Left colon (tissue), 2 donors: ENCODE measurements around the gene THADA. TPM values are rescaled to one million over a fixed set of nuclear protein-coding genes. Genes with fewer than 3 reads are reported as not detected.
"Not testable (repeated sequence)": the region's sequence is repeated elsewhere in the genome, so short reads cannot be mapped to it uniquely, and the experiment has no call there.

ENCODE experiments used
- ATAC-seq: fragments of 200-7000 bp; cut with Tn5 transposase; one replicate; pipeline ENCODE4 v1.9.1; 2020; ENCODE audit warnings: mild to moderate bottlenecking, moderate library complexity
- DNase-seq, 2 donors: peaks; one replicate each; pipeline ENCODE4 v3.0.0-alpha.2; 2020
- intact Hi-C, 2 donors: fragments of 100-400 bp; cut with DNase I in 1 of 2; cut with micrococcal nuclease in 1 of 2; formaldehyde crosslinking; loops; one replicate each; pipeline versions ENCODE4 v1.11.2 to v1.14.0; 2022; cut with DNase I, micrococcal nuclease
- long read RNA-seq: library from polyadenylated mRNA; unstranded; transcript quantifications from one replicate; pipeline ENCODE4 v2.0.0, GENCODE V29; 2021
- total RNA-seq, 2 donors: library from RNA; stranded (reverse); fragmentation: NEBNext Ultra II Directional; extraction: Animal tissue kit (Norgen Biotek cat#: 25700); gene quantifications; one replicate each; pipeline ENCODE4 v1.2.1, GENCODE V29; 2021
- donor health status: DM: no; HTN: no; CAD: no.
- donor health status: DM: yes; HTN: yes; CAD: no.

THADA gene
- 10 to 100 TPM; 18.7 to 20.3 TPM for total RNA-seq
- long read RNA-seq, partial matches to known transcripts, result 2 of 5 reads
- long read RNA-seq, other reads (novel, unspliced or antisense), result 3 of 5 reads

- peak; percentile 99 to 100 for DNase-seq
- peak; percentile 98 for ATAC-seq
- intact Hi-C loops, result no loop called here
These were observed at the start of gene THADA for GRCh38 chr2:43595603-43596412. TSS of gene THADA (minus strand) at chr2:43596038. CDS start at chr2:43592392, 3,646 bp downstream.

GRCh38 chr2:43643680-43644079 lies 47.8 kb upstream of the THADA start:
- intact Hi-C loops, result no loop called here
- DNase-seq (no peak), ATAC-seq (no peak)

GRCh38 chr2:43642363-43642762 lies 46.5 kb upstream of the THADA start:
- ATAC-seq, result no peak
- intact Hi-C loops, result no loop called here
- no peak for DNase-seq

GRCh38 chr2:43637030-43637803 lies 41.4 kb upstream of the THADA start, which contains the start of gene PLEKHH2:
TSS of gene PLEKHH2 (plus strand) at chr2:43637260. CDS start at chr2:43644674, 7,414 bp downstream.
- intact Hi-C loops, result no loop called here
- DNase-seq, result peak; percentile 86 to 91
- ATAC-seq, result peak; percentile 100

- DNase-seq, result peak in 1 of 2 donors; percentile 9
- intact Hi-C loops, result no loop called here
- peak; percentile 40 for ATAC-seq
These were observed 40.8 kb upstream of the THADA start for GRCh38 chr2:43636621-43637020.

- intact Hi-C loops, DNase-seq, ATAC-seq: not testable (repeated sequence)
These were observed 40.3 kb upstream of the THADA start for GRCh38 chr2:43636153-43636552.

GRCh38 chr2:43634604-43635306 lies 38.9 kb upstream of the THADA start:
- intact Hi-C loops, result no loop called here
- ATAC-seq (peak; percentile 12), DNase-seq (no peak)

GRCh38 chr2:43631618-43632317 lies 35.9 kb upstream of the THADA start:
- DNase-seq (no peak), ATAC-seq (no peak)
- intact Hi-C loops, result no loop called here

GRCh38 chr2:43622931-43623451 lies 27.2 kb upstream of the THADA start:
- ATAC-seq (no peak), DNase-seq (peak in 1 of 2 donors; percentile 16)
- intact Hi-C loops, result no loop called here

GRCh38 chr2:43619511-43619910 lies 23.7 kb upstream of the THADA start:
- DNase-seq (no peak), ATAC-seq (no peak)
- intact Hi-C loops, result loop anchor here in 1 of 2 donors (10.0 kb wide), 1 partner anchor 275 kb away; no protein-coding TSS in a partner anchor

- ATAC-seq (no peak), DNase-seq (no peak)
- intact Hi-C loops, result loop anchor here in 1 of 2 donors (10.0 kb wide), 1 partner anchor 278 kb away; no protein-coding TSS in a partner anchor
These were observed 21.3 kb upstream of the THADA start for GRCh38 chr2:43616967-43617680.

- intact Hi-C loops, result loop anchor here in 1 of 2 donors (10.0 kb wide), 1 partner anchor 282 kb away; no protein-coding TSS in a partner anchor
- no peak for ATAC-seq
- DNase-seq, result no peak
These were observed 17.1 kb upstream of the THADA start for GRCh38 chr2:43612944-43613343.

- ATAC-seq, result peak; percentile 88
- DNase-seq, result peak; percentile 44 to 77
- intact Hi-C loops, result loop anchor here in 1 of 2 donors (10.0 kb wide), 1 partner anchor 283 kb away; no protein-coding TSS in a partner anchor
These were observed 16.4 kb upstream of the THADA start for GRCh38 chr2:43611987-43612894.

- DNase-seq (no peak), ATAC-seq (no peak)
- intact Hi-C loops, result loop anchor here in 1 of 2 donors (10.0 kb wide), 1 partner anchor 284 kb away; no protein-coding TSS in a partner anchor
These were observed 14.5 kb upstream of the THADA start for GRCh38 chr2:43610361-43610760.

- ATAC-seq, result peak; percentile 80
- peak in 1 of 2 donors; percentile 19 for DNase-seq
- intact Hi-C loops, result no loop called here
These were observed 13.6 kb upstream of the THADA start for GRCh38 chr2:43609290-43609918.

- ATAC-seq (no peak), DNase-seq (no peak)
- intact Hi-C loops, result no loop called here
These were observed 10.0 kb upstream of the THADA start for GRCh38 chr2:43605851-43606250.
